SK-N-SH (cell line): ENCODE measurements around the gene FRMD1. TPM values are rescaled to one million over a fixed set of nuclear protein-coding genes. Genes with fewer than 3 reads are reported as not detected.

Experiments used
- CTCF ChIA-PET: fragments of 300-600, 350-600 bp; formaldehyde crosslinking; extraction: SDS; loops from one replicate; lab custom pipeline; 2021; lab: Yijun Ruan, JAX
- POLR2A ChIA-PET: fragments of 350-600 bp; sonication (Branson Sonifier 250); formaldehyde crosslinking; extraction: SDS; loops from one replicate; lab custom pipeline; 2020; ENCODE audit warnings: antibody characterized with exemption, inconsistent platforms; lab: Yijun Ruan, JAX
- DNase-seq: peaks from one replicate; pipeline ENCODE4 v3.0.0; 2012
- H2AFZ ChIP-seq: fragments of 200-600 bp; sonication (generic); 2 replicates; pipeline ENCODE4 v1.8.1; 2016; ENCODE audit warnings: antibody characterized with exemption, mild to moderate bottlenecking, low read depth
- H3F3A ChIP-seq: fragments of 200-600 bp; sonication (generic); replicated peaks from 2 replicates; pipeline ENCODE3; 2016; ENCODE audit warnings: antibody characterized with exemption, mild to moderate bottlenecking; ENCODE audit not compliant: insufficient read depth
- H3K27ac ChIP-seq, 2 experiments: fragments of 200-500 bp in 1 of 2; fragments of 200-600 bp in 1 of 2; sonication (Bioruptor generic) in 1 of 2; sonication (generic), shearing (Covaris generic) in 1 of 2; 2 replicates each; pipeline versions ENCODE4 v1.5.1 to v1.6.1; 2014 to 2016; ENCODE audit warnings: low read depth in 2 of 2, inconsistent platforms in 1 of 2, low read length in 1 of 2, mild to moderate bottlenecking in 1 of 2, mixed read lengths in 1 of 2
- H3K27me3 ChIP-seq: fragments of 200-600 bp; sonication (generic), shearing (Covaris generic); 2 replicates; pipeline ENCODE4 v1.6.1; 2016; ENCODE audit warnings: mixed run types; ENCODE audit not compliant: insufficient read depth
- H3K36me3 ChIP-seq, 2 experiments: fragments of 200-500 bp in 1 of 2; fragments of 200-600 bp in 1 of 2; sonication (Bioruptor generic) in 1 of 2; sonication (generic) in 1 of 2; replicated peaks in 1 of 2; 2 replicates each; pipeline versions ENCODE3 to v1.5.1; 2014 to 2016; ENCODE audit warnings: low read length in 1 of 2, mild to moderate bottlenecking in 1 of 2; ENCODE audit not compliant: insufficient read depth in 2 of 2, control insufficient read depth in 1 of 2
- H3K4me1 ChIP-seq, 2 experiments: fragments of 200-500 bp in 1 of 2; fragments of 200-600 bp in 1 of 2; sonication (Bioruptor generic) in 1 of 2; sonication (generic), shearing (Covaris generic) in 1 of 2; 2 replicates each; pipeline versions ENCODE4 v1.5.1 to v1.6.1; 2014 to 2016; ENCODE audit warnings: low read depth in 1 of 2, low read length in 1 of 2, mixed run types in 1 of 2; ENCODE audit not compliant: insufficient read depth in 2 of 2, control insufficient read depth in 1 of 2
- H3K4me2 ChIP-seq: fragments of 200-600 bp; sonication (generic), shearing (Covaris generic); 2 replicates; pipeline ENCODE4 v1.6.1; 2017; ENCODE audit warnings: mixed run types
- H3K4me3 ChIP-seq, 2 experiments: fragments of 200-500 bp in 1 of 2; fragments of 200-600 bp in 1 of 2; sonication (Bioruptor generic) in 1 of 2; sonication (generic), shearing (Covaris generic) in 1 of 2; 2 replicates each; pipeline versions ENCODE4 v1.5.1 to v1.8.1; 2014 to 2016; ENCODE audit warnings: low read depth in 2 of 2, inconsistent platforms in 1 of 2, low read length in 1 of 2, mild to moderate bottlenecking in 1 of 2, mixed read lengths in 1 of 2, moderate library complexity in 1 of 2
- H3K79me2 ChIP-seq: fragments of 200-600 bp; sonication (generic); 2 replicates; pipeline ENCODE4 v1.8.1; 2017; ENCODE audit warnings: mild to moderate bottlenecking; ENCODE audit not compliant: insufficient read depth
- H3K9ac ChIP-seq: fragments of 200-600 bp; sonication (generic); 2 replicates; pipeline ENCODE4 v1.6.1; 2017; ENCODE audit warnings: mixed run types
- H3K9me2 ChIP-seq: fragments of 200-600 bp; sonication (generic); 2 replicates; pipeline ENCODE4 v1.6.1; 2017; ENCODE audit warnings: mixed run types
- H3K9me3 ChIP-seq: fragments of 200-600 bp; sonication (generic); 2 replicates; pipeline ENCODE4 v1.6.1; 2017; ENCODE audit warnings: mixed run types, mild to moderate bottlenecking, moderate library complexity
- H4K20me1 ChIP-seq: fragments of 200-600 bp; sonication (generic); 2 replicates; pipeline ENCODE4 v1.6.1; 2017; ENCODE audit warnings: mild to moderate bottlenecking, mixed run types; ENCODE audit not compliant: insufficient read depth
- CHD2 ChIP-seq: fragments of 150-350 bp; IDR thresholded peaks from 2 replicates; pipeline ENCODE4 v1.6.1; 2018; ENCODE audit warnings: low read length; ENCODE audit not compliant: partially characterized antibody
- CTCF ChIP-seq: fragments of 200-600 bp; sonication (generic); IDR thresholded peaks from 2 replicates; pipeline ENCODE4 v1.6.1; 2017; ENCODE audit warnings: antibody characterized with exemption, mild to moderate bottlenecking, moderate library complexity
- ELF1 ChIP-seq: IDR thresholded peaks from 2 replicates; pipeline ENCODE4 v1.4.0; 2012
- FOSL2 ChIP-seq: IDR thresholded peaks from 2 replicates; pipeline ENCODE4 v1.4.0; 2012; ENCODE audit warnings: low read depth, mild to moderate bottlenecking, moderate library complexity, borderline replicate concordance
- FOXM1 ChIP-seq: IDR thresholded peaks from 2 replicates; pipeline ENCODE4 v1.4.0; 2012; ENCODE audit warnings: low read depth, mild to moderate bottlenecking
- IRF3 ChIP-seq: fragments of 150-350 bp; IDR thresholded peaks from 2 replicates; pipeline ENCODE4 v1.6.1; 2016; ENCODE audit warnings: mild to moderate bottlenecking, low read depth, low read length
- JUND ChIP-seq: IDR thresholded peaks from 2 replicates; pipeline ENCODE4 v1.4.0; 2012
- MEF2A ChIP-seq: IDR thresholded peaks from 2 replicates; pipeline ENCODE4 v1.4.0; 2012; ENCODE audit warnings: low read depth, borderline replicate concordance
- POLR2AphosphoS5 ChIP-seq: IDR thresholded peaks from 2 replicates; pipeline ENCODE4 v1.6.1; 2012; ENCODE audit warnings: low read depth, low read length
- RCOR1 ChIP-seq: fragments of 150-350 bp; IDR thresholded peaks from 2 replicates; pipeline ENCODE4 v1.6.1; 2017; ENCODE audit warnings: antibody characterized with exemption, low read length
- RFX5 ChIP-seq: IDR thresholded peaks from 2 replicates; pipeline ENCODE4 v1.6.1; 2012; ENCODE audit warnings: mild to moderate bottlenecking, improper control_type of control experiment, low read length
- TAF1 ChIP-seq: IDR thresholded peaks from 2 replicates; pipeline ENCODE4 v1.6.1; 2012; ENCODE audit warnings: low read depth, mild to moderate bottlenecking, low read length, moderate library complexity, borderline replicate concordance
- TCF12 ChIP-seq: IDR thresholded peaks from 2 replicates; pipeline ENCODE4 v1.4.0; 2012
- YY1 ChIP-seq: IDR thresholded peaks from 2 replicates; pipeline ENCODE4 v1.4.0; 2012; ENCODE audit warnings: low read depth, mild to moderate bottlenecking
- WGBS: methylation state at CpG from one replicate; pipeline ENCODE4 v1.1.6; 2017; ENCODE audit warnings: low lambda C conversion rate; 5-methylcytosine and 5-hydroxymethylcytosine counted together
- polyA plus RNA-seq, 3 experiments: library from polyadenylated mRNA; depleted of rRNA; stranded (reverse); fragments of >200 nt; gene quantifications; 2 replicates each; pipeline ENCODE4 v1.2.3, GENCODE V29; 2012
- TF ChIP-seq, protein P1 (sequence below): fragments of 150-350 bp; IDR thresholded peaks from 2 replicates; pipeline ENCODE4 v1.6.1; 2017; ENCODE audit warnings: antibody characterized with exemption, low read length, low read depth, borderline replicate concordance

The FRMD1 gene
- polyA plus RNA-seq, 1 of the 3 experiments (the other 2 are of a cell fraction): not detected

- DNase-seq: no peak
Observed at GRCh38 chr6:168029459-168030217, 49.4 kb downstream of the FRMD1 start.

More at GRCh38 chr6:168029459-168030217, 49.4 kb downstream of the FRMD1 start:
- H3K36me3 ChIP-seq: no peaks in the 10 kb centered on the region
- ChIA-PET CTCF (interaction anchor here (1.6 kb wide), 1 partner anchor 62 kb away, joined by 3 read pairs; no protein-coding TSS in a partner anchor), POLR2A (no interaction called here)
- H3K9me3 ChIP-seq: no peaks in the 10 kb centered on the region
- no peaks in the 10 kb centered on the region for H3F3A ChIP-seq
- H3K4me2 ChIP-seq: no peak overlapping the region
- TF ChIP-seq RCOR1 (no peak), RFX5 (no peak), ELF1 (no peak), POLR2AphosphoS5 (no peak), TAF1 (no peak), YY1 (no peak), CHD2 (no peak), MEF2A (no peak), FOSL2 (no peak), CTCF (no peak), IRF3 (no peak), FOXM1 (no peak), TCF12 (no peak), JUND (no peak)
- TF ChIP-seq, protein P1, sequence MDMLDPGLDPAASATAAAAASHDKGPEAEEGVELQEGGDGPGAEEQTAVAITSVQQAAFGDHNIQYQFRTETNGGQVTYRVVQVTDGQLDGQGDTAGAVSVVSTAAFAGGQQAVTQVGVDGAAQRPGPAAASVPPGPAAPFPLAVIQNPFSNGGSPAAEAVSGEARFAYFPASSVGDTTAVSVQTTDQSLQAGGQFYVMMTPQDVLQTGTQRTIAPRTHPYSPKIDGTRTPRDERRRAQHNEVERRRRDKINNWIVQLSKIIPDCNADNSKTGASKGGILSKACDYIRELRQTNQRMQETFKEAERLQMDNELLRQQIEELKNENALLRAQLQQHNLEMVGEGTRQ: no peak
- 62% methylated on average over 14 of the region's 14 CpGs for WGBS
- no peaks in the 10 kb centered on the region for H4K20me1 ChIP-seq
- H3K79me2 ChIP-seq: no peaks in the 10 kb centered on the region
- no peak overlapping the region for H3K27ac ChIP-seq
- no peak overlapping the region for H3K9ac ChIP-seq
- H3K9me2 ChIP-seq: no peaks in the 10 kb centered on the region
- no peaks in the 10 kb centered on the region for H3K27me3 ChIP-seq
- H2AFZ ChIP-seq: no peak overlapping the region
- peaks cover 0 to 19% of the 10 kb centered on the region in 2 experiments; a peak in 1 of 4 replicates for H3K4me1 ChIP-seq
- H3K4me3 ChIP-seq: no peak overlapping the region
